Stimulated activated CD4-positive, alpha-beta T cell treated with anti-CD3 and anti-CD28 coated beads, Interleukin-12 subunit alpha, Interleukin-12 subunit beta, amount 100 ng/mL, for 48 hours (primary cell): ENCODE measurements around the gene R3HDM2.

Experiments used
- DNase-seq, 3 donors: peaks; one replicate each; pipeline ENCODE4 v3.0.0-alpha.2; 2020; ENCODE audit warnings: low read depth in 2 of 3, low spot score in 1 of 3

Gene R3HDM2

GRCh38 chr12:57231276-57232021 lies 199.4 kb downstream of the R3HDM2 start:
- no peak for DNase-seq

- DNase-seq: no peak
These were observed 200.3 kb downstream of the R3HDM2 start for GRCh38 chr12:57230381-57231155.

GRCh38 chr12:57229634-57230380 lies 201.0 kb downstream of the R3HDM2 start, which contains the start of gene SHMT2:
TSS of gene SHMT2 (plus strand) at chr12:57229711. CDS start at chr12:57229779, 68 bp downstream.
- peak; percentile 87 to 94 (median 94) for DNase-seq

GRCh38 chr12:57229046-57229633 lies 201.7 kb downstream of the R3HDM2 start:
- no peak for DNase-seq

- DNase-seq: no peak
These were observed 203.3 kb downstream of the R3HDM2 start for GRCh38 chr12:57227315-57228115.

GRCh38 chr12:57226588-57227314 lies 204.1 kb downstream of the R3HDM2 start:
- no peak for DNase-seq

GRCh38 chr12:57225680-57226210 lies 205.1 kb downstream of the R3HDM2 start:
- no peak for DNase-seq

- DNase-seq: peak in 1 of 3 donors; percentile 62
These were observed 205.7 kb downstream of the R3HDM2 start for GRCh38 chr12:57224973-57225679.

GRCh38 chr12:57224278-57224972 lies 206.4 kb downstream of the R3HDM2 start:
- DNase-seq: no peak

GRCh38 chr12:57223191-57224165 lies 207.4 kb downstream of the R3HDM2 start:
- no peak for DNase-seq

- no peak for DNase-seq
These were observed 208.3 kb downstream of the R3HDM2 start for GRCh38 chr12:57222286-57223190.

GRCh38 chr12:57221169-57221917 lies 209.5 kb downstream of the R3HDM2 start:
- DNase-seq: no peak

GRCh38 chr12:57220770-57221168 lies 210.1 kb downstream of the R3HDM2 start:
- no peak for DNase-seq

- DNase-seq: no peak
These were observed 210.7 kb downstream of the R3HDM2 start for GRCh38 chr12:57219993-57220754.
